HEK293 (cell line): ENCODE results near the gene SP8.
A peak's percentile ranks its signal among the peaks of the same experiment; 100 is the strongest.

ENCODE experiments used
- ELK4 ChIP-seq: IDR thresholded peaks from 2 replicates; pipeline ENCODE4 v1.6.1; 2011; ENCODE audit warnings: mild to moderate bottlenecking, low read depth, low read length, borderline replicate concordance
- KLF10 ChIP-seq: fragments of 450-650 bp; IDR thresholded peaks from 2 replicates; pipeline ENCODE4 v1.5.1; 2018; ENCODE audit warnings: missing biosample characterization, mild to moderate bottlenecking, missing genetic modification characterization
- KLF16 ChIP-seq: fragments of 450-650 bp; formaldehyde crosslinking; IDR thresholded peaks from 2 replicates; pipeline ENCODE4 v1.5.1; 2017; ENCODE audit warnings: missing biosample characterization, missing genetic modification characterization
- MYNN ChIP-seq: fragments of 450-650 bp; formaldehyde crosslinking; IDR thresholded peaks from 2 replicates; pipeline ENCODE4 v1.5.1; 2016; ENCODE audit warnings: missing biosample characterization, missing genetic modification characterization, borderline replicate concordance
- MZF1 ChIP-seq: fragments of 450-650 bp; formaldehyde crosslinking; IDR thresholded peaks from 2 replicates; pipeline ENCODE4 v1.5.1; 2017; ENCODE audit warnings: missing biosample characterization, missing genetic modification characterization, borderline replicate concordance
- YY2 ChIP-seq: fragments of 450-650 bp; formaldehyde crosslinking; IDR thresholded peaks from 2 replicates; pipeline ENCODE4 v1.5.1; 2016; ENCODE audit warnings: missing biosample characterization, missing genetic modification characterization
- ZBTB7A ChIP-seq: fragments of 450-650 bp; formaldehyde crosslinking; IDR thresholded peaks from 2 replicates; pipeline ENCODE4 v1.5.1; 2016; ENCODE audit warnings: low read depth, missing biosample characterization, missing genetic modification characterization
- ZFP37 ChIP-seq: fragments of 450-650 bp; formaldehyde crosslinking; IDR thresholded peaks from 2 replicates; pipeline ENCODE4 v1.5.1; 2016; ENCODE audit warnings: missing biosample characterization, missing genetic modification characterization
- ZNF121 ChIP-seq: fragments of 450-650 bp; formaldehyde crosslinking; IDR thresholded peaks from 2 replicates; pipeline ENCODE4 v1.5.1; 2016; ENCODE audit warnings: missing biosample characterization, missing genetic modification characterization
- ZNF138 ChIP-seq: fragments of 450-650 bp; formaldehyde crosslinking; IDR thresholded peaks from 2 replicates; pipeline ENCODE4 v1.5.1; 2016; ENCODE audit warnings: missing biosample characterization, missing genetic modification characterization, borderline replicate concordance
- ZNF169 ChIP-seq: fragments of 450-650 bp; formaldehyde crosslinking; IDR thresholded peaks from 2 replicates; pipeline ENCODE4 v1.5.1; 2016; ENCODE audit warnings: missing biosample characterization, missing genetic modification characterization
- ZNF202 ChIP-seq: fragments of 450-650 bp; formaldehyde crosslinking; IDR thresholded peaks from 2 replicates; pipeline ENCODE4 v1.5.1; 2016; ENCODE audit warnings: missing biosample characterization, missing genetic modification characterization, borderline replicate concordance
- ZNF221 ChIP-seq: fragments of 450-650 bp; formaldehyde crosslinking; IDR thresholded peaks from 2 replicates; pipeline ENCODE4 v1.5.1; 2017; ENCODE audit warnings: missing biosample characterization, missing genetic modification characterization, borderline replicate concordance
- ZNF266 ChIP-seq: fragments of 450-650 bp; formaldehyde crosslinking; IDR thresholded peaks from 2 replicates; pipeline ENCODE4 v1.5.1; 2016; ENCODE audit warnings: missing biosample characterization, missing genetic modification characterization, low read depth
- ZNF335 ChIP-seq: fragments of 450-650 bp; formaldehyde crosslinking; conservative IDR thresholded peaks from 2 replicates; pipeline ENCODE4 v1.5.1; 2016; ENCODE audit warnings: missing biosample characterization, missing genetic modification characterization
- ZNF423 ChIP-seq: fragments of 450-650 bp; formaldehyde crosslinking; IDR thresholded peaks from 2 replicates; pipeline ENCODE4 v1.5.1; 2016; ENCODE audit warnings: missing biosample characterization, missing genetic modification characterization
- ZNF514 ChIP-seq: fragments of 450-650 bp; formaldehyde crosslinking; IDR thresholded peaks from 2 replicates; pipeline ENCODE4 v1.5.1; 2016; ENCODE audit warnings: missing biosample characterization, missing genetic modification characterization
- ZNF529 ChIP-seq: fragments of 450-650 bp; formaldehyde crosslinking; IDR thresholded peaks from 2 replicates; pipeline ENCODE4 v1.5.1; 2017; ENCODE audit warnings: missing genetic modification characterization, missing biosample characterization; ENCODE audit not compliant: insufficient replicate concordance
- ZNF530 ChIP-seq: fragments of 450-650 bp; formaldehyde crosslinking; IDR thresholded peaks from 2 replicates; pipeline ENCODE4 v1.5.1; 2016; ENCODE audit warnings: low read depth, missing biosample characterization, missing genetic modification characterization
- ZNF548 ChIP-seq: fragments of 450-650 bp; formaldehyde crosslinking; IDR thresholded peaks from 2 replicates; pipeline ENCODE4 v1.5.1; 2016; ENCODE audit warnings: missing biosample characterization, missing genetic modification characterization
- ZNF621 ChIP-seq: fragments of 450-650 bp; formaldehyde crosslinking; IDR thresholded peaks from 2 replicates; pipeline ENCODE4 v1.5.1; 2017; ENCODE audit warnings: missing biosample characterization, missing genetic modification characterization
- ZNF623 ChIP-seq: fragments of 450-650 bp; formaldehyde crosslinking; IDR thresholded peaks from 2 replicates; pipeline ENCODE4 v1.5.1; 2016; ENCODE audit warnings: missing biosample characterization, missing genetic modification characterization
- ZNF658 ChIP-seq: fragments of 450-650 bp; formaldehyde crosslinking; IDR thresholded peaks from 2 replicates; pipeline ENCODE4; 2016; ENCODE audit warnings: missing biosample characterization, missing genetic modification characterization
- ZNF660 ChIP-seq: fragments of 450-650 bp; IDR thresholded peaks from 2 replicates; pipeline ENCODE4 v1.5.1; 2018; ENCODE audit warnings: missing biosample characterization, mild to moderate bottlenecking, missing genetic modification characterization
- ZNF670 ChIP-seq: fragments of 450-650 bp; formaldehyde crosslinking; IDR thresholded peaks from 2 replicates; pipeline ENCODE4 v1.5.1; 2016; ENCODE audit warnings: missing biosample characterization, missing genetic modification characterization, low read depth
- ZNF704 ChIP-seq: fragments of 450-650 bp; formaldehyde crosslinking; IDR thresholded peaks from 2 replicates; pipeline ENCODE4 v1.5.1; 2016; ENCODE audit warnings: missing biosample characterization, missing genetic modification characterization
- TF ChIP-seq, protein P1 (sequence below): fragments of 450-650 bp; formaldehyde crosslinking; IDR thresholded peaks from 2 replicates; pipeline ENCODE4 v1.5.1; 2017; ENCODE audit warnings: missing biosample characterization, missing genetic modification characterization
- TF ChIP-seq, protein P2 (sequence below): fragments of 450-650 bp; formaldehyde crosslinking; IDR thresholded peaks from 2 replicates; pipeline ENCODE4 v1.5.1; 2016; ENCODE audit warnings: missing biosample characterization, missing genetic modification characterization
- TF ChIP-seq, protein P3 (sequence below): fragments of 450-650 bp; formaldehyde crosslinking; IDR thresholded peaks from 2 replicates; pipeline ENCODE4 v1.5.1; 2017; ENCODE audit warnings: missing biosample characterization, mild to moderate bottlenecking, missing genetic modification characterization, moderate library complexity

Gene SP8

GRCh38 chr7:20786779-20787659 lies at the start of gene SP8 (continued):
- TF ChIP-seq ZBTB7A (tag by site-specific recombination) (peak; percentile 50; the same call in 1 of the 2 replicates), ZNF529 (tag by site-specific recombination) (no peak), ZNF335 (tag by site-specific recombination) (peak; percentile 90), ZFP37 (peak; percentile 82; the same call in 1 of the 2 replicates), ZNF266 (no peak), ZNF221 (no peak), ZNF670 (tag by site-specific recombination) (no peak), ZNF121 (tag by site-specific recombination) (no peak), ZNF169 (tag by site-specific recombination) (no peak), ZNF138 (tag by site-specific recombination) (no peak), ZNF548 (tag by site-specific recombination) (0 out of 2 replicates have a peak, but pooled peaks have one; percentile 34), MZF1 (no peak; the same call in 1 of the 2 replicates), ZNF621 (tag by site-specific recombination) (no peak), ZNF202 (tag by site-specific recombination) (no peak), KLF16 (peak; percentile 74), ZNF660 (tag by site-specific recombination) (no peak), MYNN (tag by site-specific recombination) (no peak), ZNF514 (tag by site-specific recombination) (no peak), ZNF704 (tag by site-specific recombination) (no peak), ZNF658 (tag by site-specific recombination) (no peak), ZNF623 (no peak), KLF10 (tag by site-specific recombination) (peak; percentile 71), ZNF530 (no peak), ELK4 (no peak), YY2 (tag by site-specific recombination) (no peak), ZNF423 (tag by site-specific recombination) (no peak)
- TF ChIP-seq, protein P1, sequence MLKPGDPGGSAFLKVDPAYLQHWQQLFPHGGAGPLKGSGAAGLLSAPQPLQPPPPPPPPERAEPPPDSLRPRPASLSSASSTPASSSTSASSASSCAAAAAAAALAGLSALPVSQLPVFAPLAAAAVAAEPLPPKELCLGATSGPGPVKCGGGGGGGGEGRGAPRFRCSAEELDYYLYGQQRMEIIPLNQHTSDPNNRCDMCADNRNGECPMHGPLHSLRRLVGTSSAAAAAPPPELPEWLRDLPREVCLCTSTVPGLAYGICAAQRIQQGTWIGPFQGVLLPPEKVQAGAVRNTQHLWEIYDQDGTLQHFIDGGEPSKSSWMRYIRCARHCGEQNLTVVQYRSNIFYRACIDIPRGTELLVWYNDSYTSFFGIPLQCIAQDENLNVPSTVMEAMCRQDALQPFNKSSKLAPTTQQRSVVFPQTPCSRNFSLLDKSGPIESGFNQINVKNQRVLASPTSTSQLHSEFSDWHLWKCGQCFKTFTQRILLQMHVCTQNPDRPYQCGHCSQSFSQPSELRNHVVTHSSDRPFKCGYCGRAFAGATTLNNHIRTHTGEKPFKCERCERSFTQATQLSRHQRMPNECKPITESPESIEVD (tag by site-specific recombination): no peak
- TF ChIP-seq, protein P2, sequence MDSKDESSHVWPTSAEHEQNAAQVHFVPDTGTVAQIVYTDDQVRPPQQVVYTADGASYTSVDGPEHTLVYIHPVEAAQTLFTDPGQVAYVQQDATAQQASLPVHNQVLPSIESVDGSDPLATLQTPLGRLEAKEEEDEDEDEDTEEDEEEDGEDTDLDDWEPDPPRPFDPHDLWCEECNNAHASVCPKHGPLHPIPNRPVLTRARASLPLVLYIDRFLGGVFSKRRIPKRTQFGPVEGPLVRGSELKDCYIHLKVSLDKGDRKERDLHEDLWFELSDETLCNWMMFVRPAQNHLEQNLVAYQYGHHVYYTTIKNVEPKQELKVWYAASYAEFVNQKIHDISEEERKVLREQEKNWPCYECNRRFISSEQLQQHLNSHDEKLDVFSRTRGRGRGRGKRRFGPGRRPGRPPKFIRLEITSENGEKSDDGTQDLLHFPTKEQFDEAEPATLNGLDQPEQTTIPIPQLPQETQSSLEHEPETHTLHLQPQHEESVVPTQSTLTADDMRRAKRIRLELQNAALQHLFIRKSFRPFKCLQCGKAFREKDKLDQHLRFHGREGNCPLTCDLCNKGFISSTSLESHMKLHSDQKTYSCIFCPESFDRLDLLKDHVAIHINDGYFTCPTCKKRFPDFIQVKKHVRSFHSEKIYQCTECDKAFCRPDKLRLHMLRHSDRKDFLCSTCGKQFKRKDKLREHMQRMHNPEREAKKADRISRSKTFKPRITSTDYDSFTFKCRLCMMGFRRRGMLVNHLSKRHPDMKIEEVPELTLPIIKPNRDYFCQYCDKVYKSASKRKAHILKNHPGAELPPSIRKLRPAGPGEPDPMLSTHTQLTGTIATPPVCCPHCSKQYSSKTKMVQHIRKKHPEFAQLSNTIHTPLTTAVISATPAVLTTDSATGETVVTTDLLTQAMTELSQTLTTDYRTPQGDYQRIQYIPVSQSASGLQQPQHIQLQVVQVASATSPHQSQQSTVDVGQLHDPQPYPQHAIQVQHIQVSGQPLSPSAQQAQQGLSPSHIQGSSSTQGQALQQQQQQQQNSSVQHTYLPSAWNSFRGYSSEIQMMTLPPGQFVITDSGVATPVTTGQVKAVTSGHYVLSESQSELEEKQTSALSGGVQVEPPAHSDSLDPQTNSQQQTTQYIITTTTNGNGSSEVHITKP: 0 out of 2 replicates have a peak, but pooled peaks have one; percentile 24
- TF ChIP-seq, protein P3, sequence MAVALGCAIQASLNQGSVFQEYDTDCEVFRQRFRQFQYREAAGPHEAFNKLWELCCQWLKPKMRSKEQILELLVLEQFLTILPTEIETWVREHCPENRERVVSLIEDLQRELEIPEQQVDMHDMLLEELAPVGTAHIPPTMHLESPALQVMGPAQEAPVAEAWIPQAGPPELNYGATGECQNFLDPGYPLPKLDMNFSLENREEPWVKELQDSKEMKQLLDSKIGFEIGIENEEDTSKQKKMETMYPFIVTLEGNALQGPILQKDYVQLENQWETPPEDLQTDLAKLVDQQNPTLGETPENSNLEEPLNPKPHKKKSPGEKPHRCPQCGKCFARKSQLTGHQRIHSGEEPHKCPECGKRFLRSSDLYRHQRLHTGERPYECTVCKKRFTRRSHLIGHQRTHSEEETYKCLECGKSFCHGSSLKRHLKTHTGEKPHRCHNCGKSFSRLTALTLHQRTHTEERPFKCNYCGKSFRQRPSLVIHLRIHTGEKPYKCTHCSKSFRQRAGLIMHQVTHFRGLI (tag by site-specific recombination): no peak
